BE2C (cell line): Measurements from ENCODE around the gene JAK3.

Experiments
- DNase-seq: peaks from one replicate; pipeline ENCODE4 v3.0.0-alpha.2; 2020
- H3K27me3 ChIP-seq: fragments of 250-450 bp; sonication (Bioruptor Pico); 2 replicates; pipeline ENCODE4 v1.5.1; 2020; ENCODE audit warnings: mild to moderate bottlenecking
- H3K36me3 ChIP-seq: fragments of 250-450 bp; sonication (Bioruptor Pico); 2 replicates; pipeline ENCODE4 v1.5.1; 2020; ENCODE audit warnings: mild to moderate bottlenecking
- H3K4me1 ChIP-seq: fragments of 250-450 bp; sonication (Bioruptor Pico); 2 replicates; pipeline ENCODE4 v1.5.1; 2020
- H3K4me3 ChIP-seq: 2 replicates; pipeline ENCODE4 v1.5.1; 2011; ENCODE audit warnings: low read depth, low read length
- H3K9me3 ChIP-seq: fragments of 250-450 bp; sonication (Bioruptor Pico); 2 replicates; pipeline ENCODE4 v1.5.1; 2020
- TF ChIP-seq, protein P1 (sequence below): IDR thresholded peaks from 2 replicates; pipeline ENCODE4 v1.5.1; 2012; ENCODE audit warnings: mild to moderate bottlenecking, low read depth, low read length

The JAK3 gene

DNA sequence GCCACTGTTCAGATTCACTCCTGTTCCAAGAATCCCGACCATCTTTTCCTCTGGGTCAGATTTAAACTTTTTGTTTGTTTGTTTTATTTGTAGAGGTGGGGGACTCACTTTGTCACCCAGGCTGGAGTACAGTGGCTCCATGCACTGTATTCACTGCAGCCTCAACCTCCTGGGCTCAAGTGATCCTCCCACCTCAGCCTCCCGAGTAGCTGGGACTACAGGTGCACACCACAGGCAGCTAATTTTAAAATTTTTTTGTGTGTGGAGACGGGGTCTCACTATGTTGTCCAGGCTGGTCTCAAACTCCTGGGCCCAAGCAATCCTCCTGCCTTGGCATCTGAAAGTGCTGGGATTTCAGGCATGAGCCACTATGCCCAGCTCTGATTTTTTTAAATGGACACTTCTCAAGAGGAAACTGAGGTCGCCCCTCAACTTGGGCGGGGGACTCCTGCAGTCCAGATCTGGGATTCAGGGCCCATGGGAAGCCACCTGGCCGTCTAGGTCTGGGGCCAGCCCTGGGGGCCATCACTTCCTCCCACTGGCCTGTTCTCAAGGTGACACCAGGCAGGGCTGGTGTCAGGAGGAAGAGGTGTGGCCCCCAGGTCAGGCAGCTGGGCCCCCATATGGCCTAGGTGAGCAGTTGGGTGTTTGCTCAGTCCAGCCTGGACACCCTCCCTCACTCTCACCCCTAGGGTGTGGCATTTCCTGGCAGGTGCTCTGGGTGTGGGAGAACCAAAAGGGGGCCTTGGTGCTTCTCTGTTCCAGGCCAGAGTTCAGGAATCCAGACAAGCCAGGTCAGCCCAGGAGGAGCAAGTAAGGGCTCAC lies 51.6 kb downstream of the JAK3 start:
- Histone ChIP-seq H3K4me3 (no peak overlapping the region), H3K4me1 (peaks cover 5% of the 10 kb centered on the region)
- TF ChIP-seq, protein P1, sequence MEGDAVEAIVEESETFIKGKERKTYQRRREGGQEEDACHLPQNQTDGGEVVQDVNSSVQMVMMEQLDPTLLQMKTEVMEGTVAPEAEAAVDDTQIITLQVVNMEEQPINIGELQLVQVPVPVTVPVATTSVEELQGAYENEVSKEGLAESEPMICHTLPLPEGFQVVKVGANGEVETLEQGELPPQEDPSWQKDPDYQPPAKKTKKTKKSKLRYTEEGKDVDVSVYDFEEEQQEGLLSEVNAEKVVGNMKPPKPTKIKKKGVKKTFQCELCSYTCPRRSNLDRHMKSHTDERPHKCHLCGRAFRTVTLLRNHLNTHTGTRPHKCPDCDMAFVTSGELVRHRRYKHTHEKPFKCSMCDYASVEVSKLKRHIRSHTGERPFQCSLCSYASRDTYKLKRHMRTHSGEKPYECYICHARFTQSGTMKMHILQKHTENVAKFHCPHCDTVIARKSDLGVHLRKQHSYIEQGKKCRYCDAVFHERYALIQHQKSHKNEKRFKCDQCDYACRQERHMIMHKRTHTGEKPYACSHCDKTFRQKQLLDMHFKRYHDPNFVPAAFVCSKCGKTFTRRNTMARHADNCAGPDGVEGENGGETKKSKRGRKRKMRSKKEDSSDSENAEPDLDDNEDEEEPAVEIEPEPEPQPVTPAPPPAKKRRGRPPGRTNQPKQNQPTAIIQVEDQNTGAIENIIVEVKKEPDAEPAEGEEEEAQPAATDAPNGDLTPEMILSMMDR: no peak

DNA sequence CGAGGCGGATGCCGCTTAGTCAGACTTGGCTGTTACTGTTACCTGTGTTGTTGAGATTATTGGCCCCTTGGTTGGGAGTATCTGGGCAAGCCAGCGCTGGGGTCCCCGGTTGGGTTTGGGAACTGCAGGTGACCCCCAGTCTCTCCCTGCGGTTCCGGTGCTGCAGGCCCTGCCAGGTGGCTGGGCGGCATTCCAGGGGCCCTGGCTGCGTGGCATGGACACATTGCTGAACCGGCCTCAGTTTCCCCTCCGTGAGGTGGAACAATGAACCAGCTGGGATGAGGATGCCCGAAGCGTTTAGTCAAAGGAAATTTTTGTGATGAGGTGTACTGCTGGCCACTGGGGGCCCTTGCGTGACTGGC lies 52.3 kb downstream of the JAK3 start:
- Histone ChIP-seq H3K27me3 (peaks cover 5% of the 10 kb centered on the region; the same call in 1 of the 2 replicates), H3K4me3 (no peak overlapping the region), H3K9me3 (no peaks in the 10 kb centered on the region), H3K4me1 (peaks cover 6% of the 10 kb centered on the region), H3K36me3 (no peaks in the 10 kb centered on the region)
- no peak for DNase-seq
- TF ChIP-seq, protein P1: no peak

More for the DNA sequence above, 51.6 kb downstream of the JAK3 start:
- H3K27me3 ChIP-seq: peaks cover 5% of the 10 kb centered on the region; the same call in 1 of the 2 replicates
- no peak for DNase-seq
- no peaks in the 10 kb centered on the region for H3K36me3 ChIP-seq
- H3K9me3 ChIP-seq: no peaks in the 10 kb centered on the region

DNA sequence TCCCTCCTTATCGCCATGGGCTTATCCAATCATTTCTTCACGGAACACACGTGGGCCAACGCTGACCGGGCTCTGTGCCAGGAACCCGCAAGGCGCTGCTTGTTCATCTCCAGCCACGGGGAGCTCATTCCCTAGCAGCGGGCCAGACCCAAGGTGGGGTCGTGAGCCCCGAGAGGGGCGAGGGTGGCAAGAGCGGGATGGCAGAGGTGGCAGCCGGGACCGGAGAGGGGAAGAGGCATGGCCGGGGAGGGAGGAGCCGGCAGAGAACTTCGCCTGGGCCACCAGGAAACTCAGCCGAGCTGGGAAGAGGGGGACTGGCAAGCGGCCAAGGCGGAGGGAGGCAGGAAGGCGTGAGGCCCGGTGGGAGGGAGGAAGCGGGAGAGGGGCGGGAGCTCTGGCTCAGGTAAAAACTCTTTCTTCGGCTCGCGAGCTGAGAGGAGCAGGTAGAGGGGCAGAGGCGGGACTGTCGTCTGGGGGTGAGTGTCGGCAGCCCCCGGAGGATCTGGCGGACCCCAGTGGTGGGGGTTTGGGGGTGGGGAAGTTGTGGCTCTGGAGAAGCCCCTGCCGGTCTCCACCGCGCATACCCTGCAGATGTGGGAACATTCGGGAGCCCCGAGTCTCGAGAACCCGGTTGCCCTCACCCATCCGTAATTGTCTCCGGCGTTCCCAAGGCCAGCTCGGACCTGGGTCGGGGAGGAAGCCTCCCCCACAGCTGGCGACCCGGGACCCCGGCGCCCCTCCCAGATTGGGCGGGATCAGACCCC lies 52.9 kb downstream of the JAK3 start, which contains the start of gene B3GNT3:
Gene B3GNT3, plus strand, starts transcription at position 408 of the 764 bp plus-strand sequence. CDS start 12,670 bp downstream, outside the sequence.
- peak; percentile 57 for DNase-seq

DNA sequence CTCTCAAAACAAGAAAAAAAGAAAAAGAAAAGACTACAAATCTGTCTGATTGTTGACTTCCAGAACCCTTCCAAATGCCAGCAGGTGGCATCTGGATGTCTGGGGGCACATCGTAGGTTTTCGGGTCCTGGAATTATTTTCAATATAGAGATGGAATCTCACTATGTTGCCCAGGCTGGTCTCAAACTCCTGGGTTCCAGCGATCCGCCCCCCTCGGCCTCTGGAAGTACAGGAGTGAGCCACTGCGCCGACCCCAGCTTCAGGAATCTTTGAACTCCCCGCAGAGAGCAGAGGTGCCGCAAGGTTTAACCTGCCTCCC lies 53.4 kb downstream of the JAK3 start:
- H3K9me3 ChIP-seq: no peaks in the 10 kb centered on the region
- no peak overlapping the region for H3K4me3 ChIP-seq
- H3K36me3 ChIP-seq: no peaks in the 10 kb centered on the region
- H3K4me1 ChIP-seq: peaks cover 6% of the 10 kb centered on the region
- no peak for DNase-seq
- TF ChIP-seq, protein P1: no peak
- peaks cover 5% of the 10 kb centered on the region; the same call in 1 of the 2 replicates for H3K27me3 ChIP-seq

More for the DNA sequence above, 52.9 kb downstream of the JAK3 start, which contains the start of gene B3GNT3:
- Histone ChIP-seq H3K4me3 (no peak within 1 kb of the TSS), H3K4me1 (peaks cover 6% of the 10 kb centered on the region), H3K27me3 (peaks cover 5% of the 10 kb centered on the region; the same call in 1 of the 2 replicates), H3K36me3 (no peaks in the 10 kb centered on the region), H3K9me3 (no peaks in the 10 kb centered on the region)
- TF ChIP-seq, protein P1: no peak

DNA sequence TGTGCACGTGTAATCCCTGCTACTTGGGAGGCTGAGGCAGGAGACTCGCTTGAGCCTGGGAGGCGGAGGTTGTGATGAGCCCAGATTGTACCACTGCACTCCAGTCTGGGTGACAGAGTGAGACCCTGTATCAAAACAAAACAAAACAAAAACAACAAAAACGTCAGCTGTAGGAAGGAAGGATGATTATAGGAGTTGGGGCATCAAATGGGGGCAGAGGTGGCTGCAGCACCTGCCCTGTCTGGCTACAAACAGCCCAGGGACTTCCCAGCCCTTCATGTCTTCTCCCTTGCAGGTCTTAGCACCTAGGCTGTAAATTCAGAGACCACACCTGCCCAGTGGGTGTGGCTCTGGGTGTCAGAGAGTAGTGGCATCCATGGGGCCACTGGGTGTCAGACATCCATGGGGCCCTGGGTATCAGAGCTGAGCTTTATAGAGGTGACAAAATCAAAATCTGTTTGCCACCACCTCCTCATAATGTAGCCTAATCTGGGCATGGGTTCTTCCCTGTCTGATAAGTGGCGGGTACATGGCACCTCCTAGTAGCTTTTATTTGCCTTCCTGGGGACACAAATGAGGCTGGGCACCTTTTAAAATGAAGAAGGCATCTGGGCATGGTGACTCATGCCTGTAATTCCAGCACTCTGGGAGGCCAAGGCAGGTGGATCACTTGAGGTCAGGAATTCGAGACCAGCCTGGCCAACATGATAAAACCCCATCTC lies 57.6 kb downstream of the JAK3 start:
- DNase-seq: no peak
- peaks cover 6% of the 10 kb centered on the region for H3K4me1 ChIP-seq
- TF ChIP-seq, protein P1: no peak

More for the DNA sequence above, 57.6 kb downstream of the JAK3 start:
- no peaks in the 10 kb centered on the region for H3K36me3 ChIP-seq
- no peaks in the 10 kb centered on the region for H3K9me3 ChIP-seq
- H3K4me3 ChIP-seq: no peak overlapping the region
- H3K27me3 ChIP-seq: peaks cover 5% of the 10 kb centered on the region; the same call in 1 of the 2 replicates
